C4-2B (cell line): ENCODE measurements around the gene MED25.

Source experiments
- H3K27ac ChIP-seq: fragments of 450-650 bp; 2 replicates; pipeline ENCODE4 v1.5.1; 2017
- CTCF ChIP-seq: fragments of 450-650 bp; conservative IDR thresholded peaks from 2 replicates; pipeline ENCODE4 v1.5.1; 2017; ENCODE audit warnings: mild to moderate bottlenecking
- ZFX ChIP-seq: fragments of 450-650 bp; IDR thresholded peaks from 2 replicates; pipeline ENCODE4 v1.6.1; 2017

Gene MED25

GRCh38 chr19:49817964-49818648 lies at the start of gene MED25:
Gene MED25, plus strand, starts transcription at chr19:49818289. Its CDS starts 53 bp downstream, at chr19:49818342.
- no peak for TF ChIP-seq CTCF
- peak; percentile 71; the same call in 1 of the 2 replicates for TF ChIP-seq ZFX
- peak within 1 kb of the TSS; percentile 92 for H3K27ac ChIP-seq

GRCh38 chr19:49770529-49770928 lies 47.6 kb upstream of the MED25 start:
- no peak for TF ChIP-seq ZFX
- no peak for TF ChIP-seq CTCF
- no peak overlapping the region for H3K27ac ChIP-seq

GRCh38 chr19:49771674-49772139 lies 46.4 kb upstream of the MED25 start:
- H3K27ac ChIP-seq, result no peak overlapping the region
- TF ChIP-seq CTCF (no peak), ZFX (no peak)

- no peak overlapping the region for H3K27ac ChIP-seq
- TF ChIP-seq CTCF, result no peak
These were observed 45.1 kb upstream of the MED25 start for GRCh38 chr19:49772850-49773432.

- H3K27ac ChIP-seq, result no peak overlapping the region
- TF ChIP-seq ZFX (no peak), CTCF (no peak)
These were observed 44.3 kb upstream of the MED25 start for GRCh38 chr19:49773663-49774350.

GRCh38 chr19:49774969-49775368 lies 43.1 kb upstream of the MED25 start:
- TF ChIP-seq CTCF (no peak), ZFX (no peak)
- H3K27ac ChIP-seq, result no peak overlapping the region
